Tibial artery (tissue), 4 donors: ENCODE measurements around the gene SCN7A.
"Not testable (repeated sequence)": the region's sequence is repeated elsewhere in the genome, so short reads cannot be mapped to it uniquely, and the experiment has no call there.

Experiments
- DNase-seq, 2 donors: peaks; one replicate each; pipeline ENCODE4 v3.0.0-alpha.2; 2019
- H3K27ac ChIP-seq, 2 donors: fragments of 200-600 bp; sonication (generic) in 1 of 2; 1 replicate in 1 of 2; 2 replicates in 1 of 2; pipeline ENCODE4 v1.5.1; 2018 to 2019; ENCODE audit warnings: mild to moderate bottlenecking in 1 of 2
- H3K27me3 ChIP-seq, 2 donors: fragments of 200-600 bp; sonication (generic) in 1 of 2; one replicate each; pipeline versions ENCODE4 v1.5.1 to v1.6.0; 2016 to 2019
- H3K36me3 ChIP-seq, 3 donors: fragments of 200-600 bp; sonication (generic) in 2 of 3; one replicate each; pipeline ENCODE4 v1.5.1; 2016 to 2019; ENCODE audit warnings: mild to moderate bottlenecking in 2 of 3
- H3K4me1 ChIP-seq, 4 donors: fragments of 200-600 bp; sonication (generic) in 2 of 4; 1 replicate in 3 of 4; 2 replicates in 1 of 4; pipeline ENCODE4 v1.5.1; 2016 to 2019
- H3K4me3 ChIP-seq, 2 donors: fragments of 200-600 bp; sonication (generic) in 1 of 2; 1 replicate in 1 of 2; 2 replicates in 1 of 2; pipeline ENCODE4 v1.5.1; 2018 to 2019; ENCODE audit warnings: mild to moderate bottlenecking in 2 of 2
- H3K9me3 ChIP-seq, 3 donors: fragments of 200-600 bp; sonication (generic) in 1 of 3; one replicate each; pipeline ENCODE4 v1.5.1; 2016 to 2019
- intact Hi-C: fragments of 100-400 bp; cut with DNase I; formaldehyde crosslinking; loops from one replicate; pipeline ENCODE4 v1.15.0; 2023; ENCODE audit warnings: low total_unique reads
- TF ChIP-seq, protein P1 (sequence below), 2 experiments: fragments of 200-600 bp in 1 of 2; fragments of 450-650 bp in 1 of 2; IDR thresholded peaks; one replicate each; pipeline ENCODE4 v1.5.1; 2017 to 2019; ENCODE audit warnings: antibody characterized with exemption in 2 of 2, mild to moderate bottlenecking in 1 of 2, moderate library complexity in 1 of 2

Gene SCN7A

DNA sequence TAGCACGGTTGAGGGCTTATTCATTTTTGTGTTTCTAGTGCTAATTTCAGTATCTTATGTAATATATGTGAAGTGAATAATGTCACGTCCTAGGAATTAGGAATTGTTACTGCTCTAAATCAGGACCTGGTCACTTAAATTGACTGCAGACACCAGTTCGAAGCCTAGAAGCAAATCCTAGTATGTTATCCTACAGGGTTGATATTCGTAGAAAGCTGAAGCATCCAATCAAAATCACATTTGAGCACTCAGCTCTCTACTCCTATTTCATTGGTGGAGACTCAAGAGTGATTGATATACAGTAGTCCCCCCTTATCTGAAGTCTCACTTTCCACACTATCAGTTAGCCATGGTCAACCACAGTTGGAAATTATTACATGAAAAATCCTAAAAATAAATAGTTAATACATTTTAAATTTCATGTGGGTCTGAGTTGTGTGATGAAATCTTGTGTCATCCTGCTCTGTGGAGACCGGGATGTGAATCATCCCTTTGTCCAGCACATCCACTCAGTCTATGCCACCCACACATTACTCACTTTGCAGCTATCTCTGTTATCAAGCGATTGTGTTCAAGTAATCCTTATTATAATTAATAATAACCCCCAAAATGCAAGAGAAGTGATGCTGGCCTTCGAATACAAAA lies 83.1 kb downstream of the SCN7A start:
- Histone ChIP-seq H3K36me3 (no peaks in the 10 kb centered on the region), H3K4me1 (no peaks in the 10 kb centered on the region), H3K9me3 (no peaks in the 10 kb centered on the region), H3K4me3 (no peak overlapping the region), H3K27me3 (no peaks in the 10 kb centered on the region), H3K27ac (no peak overlapping the region)
- no peak for DNase-seq
- intact Hi-C loops = no loop called here
- TF ChIP-seq, protein P1, sequence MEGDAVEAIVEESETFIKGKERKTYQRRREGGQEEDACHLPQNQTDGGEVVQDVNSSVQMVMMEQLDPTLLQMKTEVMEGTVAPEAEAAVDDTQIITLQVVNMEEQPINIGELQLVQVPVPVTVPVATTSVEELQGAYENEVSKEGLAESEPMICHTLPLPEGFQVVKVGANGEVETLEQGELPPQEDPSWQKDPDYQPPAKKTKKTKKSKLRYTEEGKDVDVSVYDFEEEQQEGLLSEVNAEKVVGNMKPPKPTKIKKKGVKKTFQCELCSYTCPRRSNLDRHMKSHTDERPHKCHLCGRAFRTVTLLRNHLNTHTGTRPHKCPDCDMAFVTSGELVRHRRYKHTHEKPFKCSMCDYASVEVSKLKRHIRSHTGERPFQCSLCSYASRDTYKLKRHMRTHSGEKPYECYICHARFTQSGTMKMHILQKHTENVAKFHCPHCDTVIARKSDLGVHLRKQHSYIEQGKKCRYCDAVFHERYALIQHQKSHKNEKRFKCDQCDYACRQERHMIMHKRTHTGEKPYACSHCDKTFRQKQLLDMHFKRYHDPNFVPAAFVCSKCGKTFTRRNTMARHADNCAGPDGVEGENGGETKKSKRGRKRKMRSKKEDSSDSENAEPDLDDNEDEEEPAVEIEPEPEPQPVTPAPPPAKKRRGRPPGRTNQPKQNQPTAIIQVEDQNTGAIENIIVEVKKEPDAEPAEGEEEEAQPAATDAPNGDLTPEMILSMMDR (IDR thresholded peaks at IDR 0.05) = no peak

- H3K27ac ChIP-seq, H3K4me3 ChIP-seq, H3K9me3 ChIP-seq, H3K27me3 ChIP-seq, DNase-seq, H3K36me3 ChIP-seq, intact Hi-C loops, H3K4me1 ChIP-seq: not testable (repeated sequence)
These were observed 86.3 kb downstream of the SCN7A start for GRCh38 chr2:166407746-166408145.

DNA sequence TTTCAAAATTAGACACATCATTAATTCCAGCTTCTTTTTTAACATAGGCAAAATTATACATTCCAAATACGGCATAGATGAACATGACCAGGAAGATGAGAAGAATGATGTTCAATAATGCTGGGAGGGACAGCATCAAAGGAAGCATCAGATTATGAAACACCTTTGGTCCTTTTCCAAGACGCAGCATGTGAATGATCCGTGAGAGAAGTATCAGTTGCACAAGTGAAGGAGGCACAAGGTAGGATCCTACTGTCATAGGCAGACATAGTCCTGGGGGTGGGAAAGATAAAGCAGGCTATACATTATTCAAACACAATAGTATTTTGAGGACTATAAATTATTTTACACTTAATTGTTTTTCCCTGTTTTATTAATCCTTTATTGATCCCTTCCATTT lies 87.7 kb downstream of the SCN7A start:
- DNase-seq = no peak
- Histone ChIP-seq H3K9me3 (no peaks in the 10 kb centered on the region), H3K4me1 (no peaks in the 10 kb centered on the region), H3K36me3 (no peaks in the 10 kb centered on the region), H3K4me3 (no peak overlapping the region), H3K27me3 (no peaks in the 10 kb centered on the region), H3K27ac (no peak overlapping the region)
- intact Hi-C loops = no loop called here
- TF ChIP-seq, protein P1 (IDR thresholded peaks at IDR 0.05) = no peak

GRCh38 chr2:166405569-166405926 lies 88.5 kb downstream of the SCN7A start:
- no peaks in the 10 kb centered on the region for H3K27me3 ChIP-seq
- TF ChIP-seq, protein P1 (IDR thresholded peaks at IDR 0.05) = no peak
- no peaks in the 10 kb centered on the region for H3K9me3 ChIP-seq
- no peak overlapping the region for H3K27ac ChIP-seq
- no peak overlapping the region for H3K4me3 ChIP-seq
- no peak for DNase-seq
- intact Hi-C loops = no loop called here
- H3K36me3 ChIP-seq = no peaks in the 10 kb centered on the region
- H3K4me1 ChIP-seq = no peaks in the 10 kb centered on the region

DNA sequence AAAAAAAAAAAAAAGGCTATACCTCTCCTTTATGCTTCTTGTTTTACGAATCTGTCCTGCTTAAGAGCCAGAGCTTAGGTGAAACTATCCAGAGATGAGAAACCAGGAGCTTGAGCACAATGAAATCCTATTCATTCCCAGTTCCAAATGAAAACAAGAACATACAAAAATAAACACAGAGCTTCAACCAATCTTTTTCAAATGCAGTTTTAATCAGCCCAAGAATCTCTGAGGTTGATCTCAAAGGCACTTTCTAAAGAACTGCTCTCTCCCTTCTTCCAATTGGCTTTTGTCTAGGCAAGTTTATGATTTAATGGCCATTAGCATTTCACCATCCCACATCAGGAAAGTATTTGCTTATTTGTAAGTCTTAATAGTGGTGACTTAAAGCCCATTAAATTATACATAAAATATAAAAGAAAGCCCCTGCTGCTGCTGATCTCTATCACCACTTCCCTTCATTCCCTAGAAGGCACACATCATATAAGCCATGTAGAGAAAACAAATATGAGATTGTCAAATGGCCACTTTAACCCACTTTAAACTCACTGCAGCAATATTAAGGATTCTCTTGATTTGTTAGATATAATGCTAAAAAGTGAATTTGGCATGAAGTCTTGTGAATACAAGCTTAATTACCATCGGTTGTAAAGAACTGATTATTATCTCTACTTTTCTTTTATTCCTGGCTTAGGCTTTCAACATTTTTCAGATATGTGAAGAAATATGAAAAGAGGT lies 89.0 kb downstream of the SCN7A start:
- Histone ChIP-seq H3K4me1 (no peaks in the 10 kb centered on the region), H3K27ac (no peak overlapping the region), H3K36me3 (no peaks in the 10 kb centered on the region), H3K4me3 (no peak overlapping the region), H3K9me3 (no peaks in the 10 kb centered on the region), H3K27me3 (no peaks in the 10 kb centered on the region)
- intact Hi-C loops = no loop called here
- TF ChIP-seq, protein P1 (IDR thresholded peaks at IDR 0.05) = no peak
- no peak for DNase-seq

GRCh38 chr2:166394245-166394644 lies 99.8 kb downstream of the SCN7A start:
- TF ChIP-seq, protein P1 (IDR thresholded peaks at IDR 0.05) = no peak
- no peak for DNase-seq
- Histone ChIP-seq H3K9me3 (no peaks in the 10 kb centered on the region), H3K36me3 (no peaks in the 10 kb centered on the region), H3K4me1 (no peaks in the 10 kb centered on the region), H3K27me3 (no peaks in the 10 kb centered on the region), H3K4me3 (no peak overlapping the region), H3K27ac (no peak overlapping the region)
- intact Hi-C loops = no loop called here
